Caco-2 (cell line): Measurements from ENCODE around the gene LRRC36. TPM values are rescaled to one million over a fixed set of nuclear protein-coding genes. Genes with fewer than 3 reads are reported as not detected.
A peak's percentile ranks its signal among the peaks of the same experiment; 100 is the strongest.

ENCODE experiments used
- BruUV-seq: library from RNA; stranded (reverse); fragments of 400-500 nt; replicated peaks from 2 replicates; lab custom pipeline; 2021; lab: Mats Ljungman, UMichigan
- CTCF ChIA-PET: fragments of 300-600 bp; sonication (Branson Sonifier 250); formaldehyde crosslinking; loops from one replicate; lab custom pipeline; 2022; ENCODE audit warnings: antibody characterized with exemption; lab: Charles Lee
- POLR2A ChIA-PET: fragments of 300-600 bp; sonication (Branson Sonifier 250); formaldehyde crosslinking; loops from one replicate; lab custom pipeline; 2022; ENCODE audit warnings: antibody characterized with exemption; lab: Charles Lee
- DNase-seq, 2 experiments: peaks; one replicate each; pipeline versions ENCODE4 v3.0.0 to v3.0.0-alpha.2; 2020 to 2022
- H3K27me3 ChIP-seq: replicated peaks from 2 replicates; pipeline ENCODE4 v1.6.0; 2011; ENCODE audit warnings: low read length; ENCODE audit not compliant: control insufficient read depth, insufficient read depth
- H3K36me3 ChIP-seq: 2 replicates; pipeline ENCODE4 v1.5.1; 2011; ENCODE audit warnings: low read length; ENCODE audit not compliant: control insufficient read depth, insufficient read depth
- H3K4me1 ChIP-seq: fragments of 250-450 bp; sonication (Bioruptor Pico); 2 replicates; pipeline ENCODE4 v1.5.1; 2020; ENCODE audit warnings: mild to moderate bottlenecking
- H3K4me3 ChIP-seq: 2 replicates; pipeline ENCODE4 v1.5.1; 2011; ENCODE audit warnings: low read depth, mild to moderate bottlenecking, control low read depth, low read length
- H3K9me3 ChIP-seq: fragments of 250-450 bp; sonication (Bioruptor Pico); 2 replicates; pipeline ENCODE4 v1.5.1; 2020; ENCODE audit warnings: mild to moderate bottlenecking, moderate library complexity
- H3K27ac Mint-ChIP-seq: one replicate; pipeline ENCODE4 v1.8.0; 2022; ENCODE audit warnings: mixed read lengths; ENCODE audit not compliant: unreplicated experiment
- H3K27me3 Mint-ChIP-seq: one replicate; pipeline ENCODE4 v1.8.0; 2022; ENCODE audit warnings: mixed read lengths; ENCODE audit not compliant: insufficient read depth, unreplicated experiment
- H3K36me3 Mint-ChIP-seq: one replicate; pipeline ENCODE4 v1.8.0; 2022; ENCODE audit warnings: mild to moderate bottlenecking, mixed read lengths; ENCODE audit not compliant: insufficient read depth, unreplicated experiment
- H3K4me1 Mint-ChIP-seq: one replicate; pipeline ENCODE4 v1.8.0; 2022; ENCODE audit warnings: low read depth, mixed read lengths; ENCODE audit not compliant: unreplicated experiment
- H3K4me3 Mint-ChIP-seq: one replicate; pipeline ENCODE4 v1.8.0; 2022; ENCODE audit warnings: mild to moderate bottlenecking, moderate library complexity, mixed read lengths; ENCODE audit not compliant: unreplicated experiment
- H3K9me3 Mint-ChIP-seq: one replicate; pipeline ENCODE4 v1.8.0; 2022; ENCODE audit warnings: mixed read lengths; ENCODE audit not compliant: unreplicated experiment
- intact Hi-C: fragments of 100-400 bp; cut with micrococcal nuclease; formaldehyde crosslinking; loops from one replicate; pipeline ENCODE4 v1.10.0; 2022; ENCODE audit not compliant: unreplicated experiment
- total RNA-seq: library from RNA; stranded (reverse); gene quantifications from 2 replicates; pipeline ENCODE4 v1.2.3, GENCODE V29; 2022
- TF ChIP-seq, protein P1 (sequence below), 2 experiments: fragments of 200-600 bp in 1 of 2; IDR thresholded peaks; 1 replicate in 1 of 2; 2 replicates in 1 of 2; pipeline versions ENCODE4 v1.5.1 to v1.8.0; 2011 to 2022; ENCODE audit warnings: antibody characterized with exemption in 1 of 2, control low read depth in 1 of 2, inconsistent platforms in 1 of 2, low read depth in 1 of 2, low read length in 1 of 2, mild to moderate bottlenecking in 1 of 2, moderate library complexity in 1 of 2; ENCODE audit not compliant: insufficient read depth in 1 of 2, severe bottlenecking in 1 of 2, unreplicated experiment in 1 of 2

The LRRC36 gene
- total RNA-seq, 1 experiment from 2014 or later, result not detected

DNA sequence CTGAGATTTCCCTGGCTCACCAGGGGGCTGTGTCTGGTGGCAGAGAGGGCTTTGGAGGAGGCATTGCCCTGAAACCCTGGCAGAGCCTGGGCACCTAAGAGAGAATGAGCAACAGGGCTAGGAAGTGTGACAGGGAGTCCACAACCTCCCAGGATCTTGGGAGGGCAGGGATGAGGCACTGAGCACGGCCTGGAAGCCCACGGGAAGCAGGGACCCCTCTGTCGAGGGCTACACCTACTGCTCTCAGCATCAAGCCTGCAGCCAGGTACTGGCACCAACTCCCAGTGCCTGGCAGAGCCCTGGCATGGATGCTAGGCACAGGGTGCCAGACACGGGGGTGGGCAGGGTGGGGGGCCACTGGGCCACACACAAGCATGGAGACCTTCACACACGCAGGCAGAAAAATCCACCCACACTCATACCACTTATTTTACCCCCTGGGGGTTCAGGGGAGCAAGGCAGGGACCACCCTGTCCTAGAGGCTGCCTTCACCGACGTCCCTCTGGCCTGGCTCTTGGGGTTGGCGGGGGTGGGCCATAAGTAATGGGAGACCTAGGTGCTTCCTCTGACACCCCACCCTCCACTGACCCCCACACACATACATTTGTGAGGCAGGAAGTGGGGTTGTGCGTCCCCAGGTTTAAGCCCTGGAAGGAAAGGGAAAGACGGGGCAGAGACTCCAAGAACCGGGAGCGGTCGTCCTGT is 103.3 kb downstream of the LRRC36 start:
- no TSS peak for BruUV-seq
- Histone ChIP-seq H3K4me3 (peak overlapping the region; percentile 56), H3K36me3 (no peaks in the 10 kb centered on the region), H3K27me3 (no peaks in the 10 kb centered on the region), H3K4me1 (peaks cover 19% of the 10 kb centered on the region), H3K9me3 (no peaks in the 10 kb centered on the region)
- CTCF ChIA-PET, result interaction anchor here (1.1 to 1.5 kb wide), 6 partner anchors 10 to 183 kb away, joined by 4 to 15 read pairs (median 6); partner anchors contain the start of gene FHOD1
- Mint-ChIP-seq H3K27me3 (no peaks in the 10 kb centered on the region), H3K4me3 (peak overlapping the region; percentile 91), H3K27ac (peak overlapping the region; percentile 89), H3K9me3 (no peaks in the 10 kb centered on the region), H3K4me1 (peaks cover 14% of the 10 kb centered on the region), H3K36me3 (peaks cover 11% of the 10 kb centered on the region)
- POLR2A ChIA-PET, result interaction anchor here (0.7 to 1.2 kb wide), 3 partner anchors 41 to 183 kb away, joined by 5 to 12 read pairs (median 11); partner anchors contain the start of gene ATP6V0D1
- TF ChIP-seq, protein P1, sequence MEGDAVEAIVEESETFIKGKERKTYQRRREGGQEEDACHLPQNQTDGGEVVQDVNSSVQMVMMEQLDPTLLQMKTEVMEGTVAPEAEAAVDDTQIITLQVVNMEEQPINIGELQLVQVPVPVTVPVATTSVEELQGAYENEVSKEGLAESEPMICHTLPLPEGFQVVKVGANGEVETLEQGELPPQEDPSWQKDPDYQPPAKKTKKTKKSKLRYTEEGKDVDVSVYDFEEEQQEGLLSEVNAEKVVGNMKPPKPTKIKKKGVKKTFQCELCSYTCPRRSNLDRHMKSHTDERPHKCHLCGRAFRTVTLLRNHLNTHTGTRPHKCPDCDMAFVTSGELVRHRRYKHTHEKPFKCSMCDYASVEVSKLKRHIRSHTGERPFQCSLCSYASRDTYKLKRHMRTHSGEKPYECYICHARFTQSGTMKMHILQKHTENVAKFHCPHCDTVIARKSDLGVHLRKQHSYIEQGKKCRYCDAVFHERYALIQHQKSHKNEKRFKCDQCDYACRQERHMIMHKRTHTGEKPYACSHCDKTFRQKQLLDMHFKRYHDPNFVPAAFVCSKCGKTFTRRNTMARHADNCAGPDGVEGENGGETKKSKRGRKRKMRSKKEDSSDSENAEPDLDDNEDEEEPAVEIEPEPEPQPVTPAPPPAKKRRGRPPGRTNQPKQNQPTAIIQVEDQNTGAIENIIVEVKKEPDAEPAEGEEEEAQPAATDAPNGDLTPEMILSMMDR (IDR thresholded peaks at IDR 0.05; ENCODE audit: insufficient read depth in 1 of 2, low read depth in 1 of 2, low read length in 1 of 2, severe bottlenecking in 1 of 2, unreplicated experiment in 1 of 2), result no peak
- DNase-seq, result no peak
- intact Hi-C loops, result loop anchor here (2.0 to 5.0 kb wide), 2 partner anchors 17 to 52 kb away; partner anchors contain the start of genes AGRP and ATP6V0D1

DNA sequence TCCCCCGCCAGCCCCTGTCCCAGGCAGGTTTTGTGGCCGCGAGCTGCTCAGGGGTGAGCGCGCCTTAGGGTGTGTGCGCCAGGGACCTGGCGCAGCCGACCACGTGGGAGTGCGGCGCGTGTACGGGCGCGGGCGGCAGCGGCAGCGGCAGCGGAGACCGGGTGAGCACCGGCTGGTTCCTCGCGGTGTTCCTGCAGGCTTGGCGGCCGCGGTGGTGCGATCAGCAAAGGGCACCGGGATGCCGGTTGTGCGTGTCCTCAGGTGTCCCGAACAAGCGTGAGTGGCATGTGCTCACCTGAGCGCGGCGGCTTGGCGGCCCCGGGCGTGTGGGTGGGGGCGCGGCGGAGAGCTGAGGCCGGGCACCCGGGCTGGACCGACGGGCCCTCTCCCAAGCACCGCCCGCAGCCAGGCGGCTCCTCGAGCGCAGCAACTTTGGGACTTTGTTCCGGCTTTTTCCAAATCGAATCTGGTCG is 103.9 kb downstream of the LRRC36 start:
- BruUV-seq, result TSS peak; percentile 52
- TF ChIP-seq, protein P1 (IDR thresholded peaks at IDR 0.05; ENCODE audit: insufficient read depth in 1 of 2, low read depth in 1 of 2, low read length in 1 of 2, severe bottlenecking in 1 of 2, unreplicated experiment in 1 of 2), result no peak

More for the DNA sequence above, 103.9 kb downstream of the LRRC36 start:
- H3K4me1 Mint-ChIP-seq, result peaks cover 14% of the 10 kb centered on the region
- no peaks in the 10 kb centered on the region for H3K27me3 ChIP-seq
- DNase-seq, result peak; percentile 79 to 82
- no peaks in the 10 kb centered on the region for H3K9me3 Mint-ChIP-seq
- H3K4me3 Mint-ChIP-seq, result peak overlapping the region; percentile 91
- peaks cover 11% of the 10 kb centered on the region for H3K36me3 Mint-ChIP-seq
- ChIA-PET CTCF (interaction anchor here (0.6 to 1.5 kb wide), 15 partner anchors 11 to 1470 kb away, joined by 3 to 15 read pairs (median 6); partner anchors contain the start of genes ATP6V0D1 and FHOD1), POLR2A (interaction anchor here (0.6 to 1.2 kb wide), 9 partner anchors 12 to 184 kb away, joined by 3 to 12 read pairs (median 5); partner anchors contain the start of gene ATP6V0D1)
- no peaks in the 10 kb centered on the region for H3K9me3 ChIP-seq
- H3K36me3 ChIP-seq, result no peaks in the 10 kb centered on the region
- intact Hi-C loops, result loop anchor here (5.0 kb wide), 1 partner anchor 52 kb away; the partner anchor contains the start of genes AGRP and ATP6V0D1
- H3K27ac Mint-ChIP-seq, result peak overlapping the region; percentile 89
- H3K4me1 ChIP-seq, result peaks cover 19% of the 10 kb centered on the region
- no peaks in the 10 kb centered on the region for H3K27me3 Mint-ChIP-seq
- peak overlapping the region; percentile 56 for H3K4me3 ChIP-seq
